ENCODE results near the gene PIGW. TPM values are rescaled to one million over a fixed set of nuclear protein-coding genes. Genes with fewer than 3 reads are reported as not detected.

Gene PIGW
- total and polyA plus RNA-seq, 2 experiments from 2014 or later = 10.2 to 10.8 TPM

DNA sequence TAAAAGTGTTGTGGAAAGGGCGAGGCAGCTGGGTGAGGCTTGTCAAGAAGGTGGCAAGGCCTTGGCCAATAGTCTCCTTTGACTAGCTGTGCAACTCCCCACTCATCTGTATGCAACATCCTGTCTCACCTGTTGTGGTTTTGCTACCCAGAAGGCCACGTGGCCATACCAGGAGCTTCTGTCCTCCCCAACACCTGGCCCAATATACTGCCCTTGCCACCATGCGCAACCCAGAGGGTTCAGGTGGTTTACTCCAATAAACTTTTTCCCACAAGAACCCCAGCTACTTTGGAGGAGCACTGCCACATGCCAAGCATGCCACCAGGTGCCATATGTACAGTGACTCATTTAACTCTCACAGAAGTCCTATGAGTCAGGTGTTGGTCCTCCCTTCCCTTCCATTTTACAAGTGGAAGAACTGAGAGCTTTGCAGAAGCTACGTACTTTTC is 10.3 kb upstream of the PIGW start:
- Histone ChIP-seq H3K9me2 (replicated peaks; ENCODE audit: insufficient read depth) (no peaks in the 10 kb centered on the region), H3K27me3 (no peaks in the 10 kb centered on the region), H3K9me3 (ENCODE audit: low read depth) (no peaks in the 10 kb centered on the region), H3K36me3 (replicated peaks; ENCODE audit: insufficient read depth, low read depth) (no peaks in the 10 kb centered on the region), H3K79me2 (no peaks in the 10 kb centered on the region), H3K4me2 (no peak overlapping the region), H3K4me1 (ENCODE audit: insufficient read depth) (no peaks in the 10 kb centered on the region), H3K27ac (no peak overlapping the region), H2AFZ (no peak overlapping the region), H4K20me1 (ENCODE audit: insufficient read depth, poor library complexity, severe bottlenecking) (no peaks in the 10 kb centered on the region), H3K4me3 (no peak overlapping the region)
- TF ChIP-seq, protein P1, sequence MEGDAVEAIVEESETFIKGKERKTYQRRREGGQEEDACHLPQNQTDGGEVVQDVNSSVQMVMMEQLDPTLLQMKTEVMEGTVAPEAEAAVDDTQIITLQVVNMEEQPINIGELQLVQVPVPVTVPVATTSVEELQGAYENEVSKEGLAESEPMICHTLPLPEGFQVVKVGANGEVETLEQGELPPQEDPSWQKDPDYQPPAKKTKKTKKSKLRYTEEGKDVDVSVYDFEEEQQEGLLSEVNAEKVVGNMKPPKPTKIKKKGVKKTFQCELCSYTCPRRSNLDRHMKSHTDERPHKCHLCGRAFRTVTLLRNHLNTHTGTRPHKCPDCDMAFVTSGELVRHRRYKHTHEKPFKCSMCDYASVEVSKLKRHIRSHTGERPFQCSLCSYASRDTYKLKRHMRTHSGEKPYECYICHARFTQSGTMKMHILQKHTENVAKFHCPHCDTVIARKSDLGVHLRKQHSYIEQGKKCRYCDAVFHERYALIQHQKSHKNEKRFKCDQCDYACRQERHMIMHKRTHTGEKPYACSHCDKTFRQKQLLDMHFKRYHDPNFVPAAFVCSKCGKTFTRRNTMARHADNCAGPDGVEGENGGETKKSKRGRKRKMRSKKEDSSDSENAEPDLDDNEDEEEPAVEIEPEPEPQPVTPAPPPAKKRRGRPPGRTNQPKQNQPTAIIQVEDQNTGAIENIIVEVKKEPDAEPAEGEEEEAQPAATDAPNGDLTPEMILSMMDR (IDR thresholded peaks at IDR 0.05; ENCODE audit: poor library complexity) = no peak
- TF ChIP-seq EZH2phosphoT487 (IDR thresholded peaks at IDR 0.05; ENCODE audit: low read depth, severe bottlenecking, unreplicated experiment) (no peak), EZH2 (IDR thresholded peaks at IDR 0.05; ENCODE audit: borderline replicate concordance) (no peak)
- no peak for DNase-seq (ENCODE audit: low spot score)
- 97% methylated on average over 4 of the region's 4 CpGs for WGBS (ENCODE audit: low lambda C conversion rate, missing lambda C conversion rate)

DNA sequence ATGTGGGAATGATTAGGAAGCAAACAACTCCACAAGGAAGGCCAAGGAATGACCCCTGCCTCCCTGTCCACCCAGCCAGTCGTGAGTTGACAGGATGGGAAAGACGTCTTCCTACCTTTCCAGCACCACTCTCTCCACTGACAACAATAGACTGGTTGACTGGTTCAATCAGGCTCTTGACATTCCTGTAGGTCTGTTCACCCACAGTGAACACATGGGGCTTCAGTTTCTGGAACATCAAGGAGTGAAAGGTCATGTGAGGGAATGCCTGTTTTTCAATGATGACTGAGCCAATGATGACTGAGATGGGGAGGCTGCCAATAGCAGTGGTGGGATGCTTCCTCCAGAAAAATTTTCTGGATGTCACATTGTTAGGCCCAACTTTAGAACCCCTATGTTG is 9.7 kb upstream of the PIGW start:
- TF ChIP-seq, protein P1 (IDR thresholded peaks at IDR 0.05; ENCODE audit: poor library complexity) = no peak
- TF ChIP-seq EZH2 (IDR thresholded peaks at IDR 0.05; ENCODE audit: borderline replicate concordance) (no peak), EZH2phosphoT487 (IDR thresholded peaks at IDR 0.05; ENCODE audit: low read depth, severe bottlenecking, unreplicated experiment) (no peak)
- WGBS (ENCODE audit: low lambda C conversion rate, missing lambda C conversion rate) = 84% methylated on average over 2 of the region's 2 CpGs
- Histone ChIP-seq H3K9me2 (replicated peaks; ENCODE audit: insufficient read depth) (no peaks in the 10 kb centered on the region), H3K36me3 (replicated peaks; ENCODE audit: insufficient read depth, low read depth) (no peaks in the 10 kb centered on the region), H2AFZ (no peak overlapping the region), H4K20me1 (ENCODE audit: insufficient read depth, poor library complexity, severe bottlenecking) (no peaks in the 10 kb centered on the region), H3K9me3 (ENCODE audit: low read depth) (no peaks in the 10 kb centered on the region), H3K79me2 (no peaks in the 10 kb centered on the region), H3K4me2 (no peak overlapping the region), H3K27ac (no peak overlapping the region), H3K27me3 (no peaks in the 10 kb centered on the region), H3K4me1 (ENCODE audit: insufficient read depth) (no peaks in the 10 kb centered on the region), H3K4me3 (no peak overlapping the region)
- no peak for DNase-seq (ENCODE audit: low spot score)

DNA sequence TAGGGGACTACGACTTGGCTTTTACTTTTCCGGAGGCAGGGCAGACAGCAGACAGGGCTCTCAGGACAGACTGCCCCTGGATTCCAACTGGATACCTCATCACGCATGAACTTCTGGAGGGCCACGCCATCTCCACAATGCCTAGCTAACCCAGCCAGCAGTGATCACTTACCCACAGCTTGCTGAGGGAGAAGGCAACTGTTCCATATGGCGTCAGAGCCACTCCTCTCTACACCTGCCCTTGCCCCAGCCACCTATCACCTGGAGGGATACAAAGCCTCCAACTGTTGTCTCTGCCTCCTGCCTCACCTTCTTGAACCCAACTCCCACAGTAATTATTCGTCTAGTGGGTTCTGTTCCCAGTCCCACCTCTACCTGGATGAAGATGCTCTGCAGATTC is 8.9 kb upstream of the PIGW start:
- Histone ChIP-seq H3K27ac (no peak overlapping the region), H3K4me1 (ENCODE audit: insufficient read depth) (no peaks in the 10 kb centered on the region), H3K36me3 (replicated peaks; ENCODE audit: insufficient read depth, low read depth) (no peaks in the 10 kb centered on the region), H3K9me2 (replicated peaks; ENCODE audit: insufficient read depth) (no peaks in the 10 kb centered on the region), H4K20me1 (ENCODE audit: insufficient read depth, poor library complexity, severe bottlenecking) (no peaks in the 10 kb centered on the region), H3K4me3 (no peak overlapping the region), H3K4me2 (no peak overlapping the region), H3K79me2 (no peaks in the 10 kb centered on the region), H3K27me3 (no peaks in the 10 kb centered on the region), H3K9me3 (ENCODE audit: low read depth) (no peaks in the 10 kb centered on the region), H2AFZ (no peak overlapping the region)
- TF ChIP-seq EZH2phosphoT487 (IDR thresholded peaks at IDR 0.05; ENCODE audit: low read depth, severe bottlenecking, unreplicated experiment) = no peak
- TF ChIP-seq, protein P1 (IDR thresholded peaks at IDR 0.05; ENCODE audit: poor library complexity) = no peak
- no peak for TF ChIP-seq EZH2 (IDR thresholded peaks at IDR 0.05; ENCODE audit: borderline replicate concordance)
- DNase-seq (ENCODE audit: low spot score) = no peak
- WGBS (ENCODE audit: low lambda C conversion rate, missing lambda C conversion rate) = 94% methylated on average over 6 of the region's 6 CpGs

All from hepatocyte (in vitro differentiated cells).